ENCODE measurements around the gene WDSUB1. TPM values are rescaled to one million over a fixed set of nuclear protein-coding genes. Genes with fewer than 3 reads are reported as not detected.

The WDSUB1 gene
- total and polyA plus RNA-seq, 2 donors (not counting 3 experiments of a cell fraction or from before 2014, with no cell fraction given) = 4.0 to 4.8 TPM

- no peaks in the 10 kb centered on the region for H3K9me3 ChIP-seq (replicated peaks; ENCODE audit: control insufficient read depth, insufficient read depth, low read length)
- H3K27ac ChIP-seq (ENCODE audit: insufficient read depth, low read depth, low read length) = no peak overlapping the region
- H3K79me2 ChIP-seq (ENCODE audit: control insufficient read depth, insufficient read depth, low read length) = no peaks in the 10 kb centered on the region
- BruUV-seq (replicated peaks) = no TSS peak
- H2AFZ ChIP-seq (ENCODE audit: low read depth, low read length) = no peak overlapping the region
- H3K27me3 ChIP-seq (ENCODE audit: control insufficient read depth in 2 of 2, insufficient read depth in 2 of 2, low read length in 2 of 2) = no peaks in the 10 kb centered on the region
- no peaks in the 10 kb centered on the region for H3K9me1 ChIP-seq (replicated peaks; ENCODE audit: control insufficient read depth, extremely low read depth, insufficient read depth, low read length)
- intact Hi-C loops (cut with micrococcal nuclease) = no loop called here
- TF ChIP-seq CTCF (IDR thresholded peaks at IDR 0.05; ENCODE audit: extremely low read depth in 1 of 2, insufficient read depth in 1 of 2, low read depth in 1 of 2, low read length in 2 of 2) = no peak
- TF ChIP-seq MYC (IDR thresholded peaks at IDR 0.05; ENCODE audit: low read depth, low read length) = no peak
- TF ChIP-seq EZH2 (IDR thresholded peaks at IDR 0.05; ENCODE audit: borderline replicate concordance, low read depth, low read length, severe bottlenecking) = no peak
- no peak for TF ChIP-seq FOS (IDR thresholded peaks at IDR 0.05; ENCODE audit: borderline replicate concordance, insufficient read depth, low read length)
- TF ChIP-seq GATA2 (IDR thresholded peaks at IDR 0.05; ENCODE audit: insufficient read depth, insufficient read length, low read depth, low read length) = no peak
- TF ChIP-seq POLR2AphosphoS5 (IDR thresholded peaks at IDR 0.05; ENCODE audit: insufficient read depth, low read depth, low read length) = no peak
- no peak for TF ChIP-seq MAX (IDR thresholded peaks at IDR 0.05; ENCODE audit: insufficient read depth, insufficient read length)
- no peak for TF ChIP-seq POLR2A (IDR thresholded peaks at IDR 0.05; ENCODE audit: low read depth, low read length)
- no peak for TF ChIP-seq JUN (IDR thresholded peaks at IDR 0.05; ENCODE audit: borderline replicate concordance, insufficient read depth, insufficient read length, low read depth)
- H3K4me1 ChIP-seq (ENCODE audit: control insufficient read depth, extremely low read depth, insufficient read depth, low read length) = no peaks in the 10 kb centered on the region
- CTCF ChIA-PET = interaction anchor here (1.3 kb wide), 1 partner anchor 767 kb away, joined by 4 read pairs; no protein-coding TSS in a partner anchor
- H3K36me3 ChIP-seq (ENCODE audit: control insufficient read depth in 2 of 2, extremely low read depth in 1 of 2, insufficient read depth in 2 of 2, low read length in 2 of 2) = peaks cover 20 to 51% of the 10 kb centered on the region in 2 experiments
- no peak overlapping the region for H3K9ac ChIP-seq (replicated peaks; ENCODE audit: extremely low read depth, insufficient read depth, low read length)
- POLR2A ChIA-PET = no interaction called here
- no peak for DNase-seq (ENCODE audit: low read depth, low spot score)
- H4K20me1 ChIP-seq (replicated peaks; ENCODE audit: control insufficient read depth, extremely low read depth, insufficient read depth, low read length) = no peaks in the 10 kb centered on the region
- H3K4me3 ChIP-seq (replicated peaks in 1 of 3; ENCODE audit: insufficient read depth in 1 of 3, low read depth in 1 of 3, low read length in 3 of 3) = no peak overlapping the region
- FAIRE-seq = no peak
- dilution Hi-C loops (cut with MboI; ENCODE audit: extremely low pct_ligation_motif_present, low sequenced_read_pairs) = no loop called here
- H3K4me2 ChIP-seq (ENCODE audit: insufficient read depth, low read length) = no peak overlapping the region
Measured at GRCh38 chr2:159201360-159202063, 85.0 kb downstream of the WDSUB1 start.
